Hematopoietic multipotent progenitor cell treated with erythropoietin and hydrocortisone succinate and interleukin-3 and kit ligand, for 8 days (in vitro differentiated cells): ENCODE measurements around the gene R3HDM4.

Experiments
- DNase-seq: peaks from one replicate; pipeline ENCODE4 v3.0.0-alpha.2; 2015

R3HDM4 gene

DNA sequence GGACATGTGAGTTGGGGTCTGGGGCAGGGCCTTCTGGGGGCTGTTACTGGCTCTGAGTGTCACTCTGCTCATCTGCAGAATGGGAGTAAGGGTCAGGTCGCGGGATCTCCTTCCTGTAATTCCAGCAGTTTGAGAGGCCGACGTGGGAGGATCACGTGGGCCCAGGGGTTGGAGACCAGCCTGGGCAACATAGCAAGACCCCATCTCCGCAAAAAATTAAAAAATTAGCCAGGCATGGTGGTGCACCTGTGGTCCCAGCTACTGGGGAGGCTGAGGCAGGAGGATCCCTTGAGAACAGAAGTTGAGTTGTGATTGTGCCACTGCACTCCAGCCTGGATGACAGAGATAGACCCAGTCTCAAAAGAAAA lies 16.9 kb upstream of the R3HDM4 start:
- DNase-seq: no peak

- no peak for DNase-seq
Measured at GRCh38 chr19:929203-929890, 16.3 kb upstream of the R3HDM4 start.

GRCh38 chr19:928471-929202 lies 15.6 kb upstream of the R3HDM4 start:
- no peak for DNase-seq

DNA sequence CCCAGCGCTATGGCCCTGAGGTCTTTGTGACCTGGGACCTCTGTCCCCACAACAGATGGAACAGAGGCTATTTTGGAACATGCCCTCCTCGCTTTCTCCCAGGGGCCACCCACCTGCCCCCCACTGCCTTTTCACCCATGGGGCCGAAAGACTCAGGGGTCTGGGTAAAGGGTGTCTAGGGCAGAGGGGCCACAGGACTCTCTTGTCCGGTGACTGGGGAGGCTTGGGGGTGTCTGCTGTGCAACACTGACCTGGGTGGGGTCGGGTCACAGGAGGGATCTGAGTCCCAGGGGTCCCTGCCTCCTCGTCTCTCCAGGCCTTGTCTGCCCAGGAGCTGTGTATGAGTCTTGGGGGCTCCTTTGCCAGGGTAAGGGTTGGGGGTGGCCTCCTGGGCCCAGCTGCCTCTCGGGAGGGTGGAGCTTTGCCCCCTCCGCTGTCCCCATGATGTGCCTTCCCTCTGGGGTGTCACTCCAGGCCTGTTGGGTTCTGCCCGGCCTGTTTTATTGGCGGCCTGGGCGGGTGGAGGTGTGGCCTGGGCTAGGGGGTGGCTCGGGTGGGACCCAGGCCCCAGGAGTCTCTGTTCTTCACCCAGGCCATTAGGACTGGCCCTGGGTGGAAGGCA lies 14.9 kb upstream of the R3HDM4 start:
- no peak for DNase-seq

- no peak for DNase-seq
Measured at GRCh38 chr19:927351-927779, 14.3 kb upstream of the R3HDM4 start.

DNA sequence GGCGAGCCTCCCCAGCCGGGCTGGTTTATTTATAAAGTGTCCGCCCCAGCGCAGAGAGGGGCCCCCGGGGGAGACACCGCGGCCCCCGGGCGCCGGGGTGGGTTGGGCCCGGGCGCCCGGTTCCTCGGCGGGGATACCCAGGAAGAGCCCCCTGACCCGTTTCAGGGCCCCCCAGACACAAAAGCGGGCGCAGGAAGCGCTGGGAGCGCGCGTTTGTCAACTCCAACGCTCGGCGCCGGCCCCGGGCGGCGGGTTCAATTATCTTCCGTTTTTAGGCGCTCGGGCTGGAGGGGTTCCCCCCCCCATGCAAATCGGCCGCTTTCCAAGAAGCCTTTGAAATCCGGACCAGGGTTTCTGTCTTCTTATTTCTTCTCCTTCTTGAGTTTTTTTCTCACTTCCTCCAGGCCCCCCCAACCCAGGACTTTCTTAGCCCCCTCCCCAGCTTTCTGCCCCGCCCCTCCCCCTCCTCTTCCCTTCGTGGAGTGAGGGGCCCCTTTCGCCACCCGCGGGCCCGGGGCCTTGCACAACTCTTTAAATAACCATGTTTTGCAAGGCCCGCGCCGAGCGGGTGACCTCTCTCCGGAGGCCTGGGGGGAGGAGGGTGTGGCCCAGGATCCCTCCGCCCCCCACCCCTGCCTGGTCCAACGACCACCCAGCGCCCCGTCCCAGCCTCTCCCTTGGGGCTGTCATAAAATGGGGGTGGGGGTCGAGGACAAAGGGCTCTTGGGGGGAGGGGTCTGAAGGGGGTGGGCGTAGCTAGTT lies 13.8 kb upstream of the R3HDM4 start:
- DNase-seq: peak; percentile 63

GRCh38 chr19:926323-926588 lies 13.2 kb upstream of the R3HDM4 start:
- no peak for DNase-seq

GRCh38 chr19:925526-926322 lies 12.7 kb upstream of the R3HDM4 start, which contains the start of gene ARID3A:
TSS of gene ARID3A (plus strand) at chr19:926035. CDS start at chr19:929529, 3,494 bp downstream.
- peak; percentile 78 for DNase-seq

GRCh38 chr19:925087-925525 lies 12.1 kb upstream of the R3HDM4 start:
- peak; percentile 82 for DNase-seq

DNA sequence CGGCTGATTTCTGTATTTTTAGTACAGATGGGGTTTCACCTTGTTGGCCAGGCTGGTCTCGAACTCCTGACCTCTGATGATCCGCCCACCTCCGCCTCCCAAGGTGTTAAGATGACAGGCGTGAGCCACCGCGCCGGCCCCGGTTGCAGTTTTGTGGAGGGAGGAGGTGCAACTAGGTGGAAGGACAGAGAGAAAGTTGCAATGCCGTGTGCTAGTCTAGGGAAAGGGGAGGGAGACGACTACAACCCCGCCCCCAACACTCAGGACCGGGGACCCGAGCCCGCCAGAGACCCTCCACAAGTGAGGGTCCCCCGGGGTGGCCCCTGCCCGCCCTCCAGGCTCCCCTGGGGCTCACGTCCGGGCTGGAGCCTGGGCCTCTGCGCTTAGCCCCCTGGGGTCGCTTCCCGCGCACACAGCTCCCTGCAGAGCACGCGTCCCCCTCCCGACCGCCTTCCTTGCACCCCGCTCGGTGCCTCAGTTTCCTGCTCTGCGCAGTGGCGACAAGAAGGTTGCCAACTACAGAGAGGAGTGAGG lies 11.6 kb upstream of the R3HDM4 start:
- DNase-seq: no peak

GRCh38 chr19:920051-920864 lies 7.2 kb upstream of the R3HDM4 start:
- peak; percentile 38 for DNase-seq

GRCh38 chr19:919199-920050 lies 6.4 kb upstream of the R3HDM4 start:
- no peak for DNase-seq

DNA sequence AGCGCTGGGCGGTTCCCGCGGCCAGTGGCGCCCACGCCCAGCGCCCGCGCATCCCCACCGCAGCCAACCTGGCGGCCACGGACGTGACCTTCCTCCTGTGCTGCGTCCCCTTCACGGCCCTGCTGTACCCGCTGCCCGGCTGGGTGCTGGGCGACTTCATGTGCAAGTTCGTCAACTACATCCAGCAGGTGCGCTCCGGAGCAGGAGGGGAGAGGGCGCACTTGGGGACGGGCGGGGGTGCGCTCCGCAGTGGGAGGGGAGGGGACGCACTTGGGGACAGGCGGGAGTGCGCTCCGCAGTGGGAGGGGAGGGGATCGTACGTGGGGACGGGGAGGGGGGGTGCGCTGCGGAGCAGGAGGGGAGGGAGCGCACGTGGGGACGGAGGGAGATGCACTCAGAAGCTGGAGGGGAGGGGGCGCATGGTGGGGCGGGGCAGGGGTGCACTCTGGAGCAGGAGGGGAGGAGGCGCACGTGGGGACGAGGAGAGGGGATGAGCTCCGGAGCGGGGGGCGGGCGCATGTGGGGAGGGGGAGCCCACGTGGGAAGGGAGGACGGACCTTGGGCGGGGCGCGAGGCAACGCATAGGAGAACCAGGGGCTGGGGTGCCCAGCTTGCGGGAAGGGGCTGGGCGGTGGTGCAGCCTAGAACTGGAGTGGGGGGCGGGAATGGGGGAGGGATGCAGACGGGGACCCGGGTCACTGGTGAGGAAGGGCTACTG lies 5.6 kb upstream of the R3HDM4 start:
- no peak for DNase-seq

GRCh38 chr19:918152-918437 lies 5.1 kb upstream of the R3HDM4 start:
- DNase-seq: no peak

- peak; percentile 24 for DNase-seq
Measured at GRCh38 chr19:917323-918151, 4.5 kb upstream of the R3HDM4 start, which contains the start of gene KISS1R. TSS of gene KISS1R (plus strand) at chr19:917333. CDS start at chr19:917503, 170 bp downstream.

GRCh38 chr19:916645-917322 lies 3.8 kb upstream of the R3HDM4 start:
- no peak for DNase-seq

- DNase-seq: no peak
Measured at GRCh38 chr19:912181-913079, 589 bp downstream of the R3HDM4 start.
